Right renal pelvis (tissue), 4 donors: ENCODE measurements around the gene EIF3A. TPM values are rescaled to one million over a fixed set of nuclear protein-coding genes. Genes with fewer than 3 reads are reported as not detected.

Experiments used
- polyA plus RNA-seq, 4 donors: library from polyadenylated mRNA; unstranded; fragments of 120-200 nt; gene quantifications; one replicate each; pipeline ENCODE4 v1.2.1, GENCODE V29; 2013; ENCODE audit not compliant: insufficient read length in 4 of 4

The EIF3A gene
- polyA plus RNA-seq, 4 donors, result 177 to 198 (median 187) TPM

Other genes with a start within 250 kb of the EIF3A start
- 1 to 10 TPM; 3.4 to 4.7 (median 3.8) TPM for gene NANOS1, start 51.1 kb downstream of the EIF3A start, polyA plus RNA-seq
- gene DENND10, start 23.3 kb upstream of the EIF3A start, polyA plus RNA-seq, result 10 to 100 TPM; 47.8 to 70.9 (median 58.1) TPM
- 10 to 100 TPM; 23.6 to 32.3 (median 29.6) TPM for gene SFXN4, start 84.9 kb upstream of the EIF3A start, polyA plus RNA-seq
- gene PRDX3, start 98.0 kb upstream of the EIF3A start, polyA plus RNA-seq, result 100 to 1,000 TPM; 277 to 321 (median 305) TPM
- 10 to 100 TPM; 16.9 to 20.1 (median 18.5) TPM for gene GRK5, start 126.8 kb upstream of the EIF3A start, polyA plus RNA-seq